Endothelial cell (in vitro differentiated cells): Measurements from ENCODE around the gene RER1. TPM values are rescaled to one million over a fixed set of nuclear protein-coding genes. Genes with fewer than 3 reads are reported as not detected.

Source experiments
- total RNA-seq: library from RNA; stranded (reverse); fragmentation: NEBNext Ultra II Directional; extraction: Animal tissue kit (Norgen Biotek cat#: 25700); gene quantifications from one replicate; pipeline ENCODE4 v1.2.1, GENCODE V29; 2021; ENCODE audit not compliant: unreplicated experiment

The RER1 gene
- total RNA-seq, 1 donor from 2014 or later: 141 TPM

Other genes with a start within 250 kb of the RER1 start
- gene FAAP20, start 197.1 kb upstream of the RER1 start, total RNA-seq: 118 TPM
- gene SKI, start 163.5 kb upstream of the RER1 start, total RNA-seq: 73.3 TPM
- gene MORN1, start 287 bp upstream of the RER1 start, total RNA-seq: 12.1 TPM
- gene PEX10, start 20.7 kb downstream of the RER1 start, total RNA-seq: 25.4 TPM
- not detected for gene PLCH2, start 84.4 kb downstream of the RER1 start, total RNA-seq
- gene PANK4, start 134.8 kb downstream of the RER1 start, total RNA-seq: 32.3 TPM
- not detected for gene HES5, start 138.4 kb downstream of the RER1 start, total RNA-seq
- gene TNFRSF14, start 164.5 kb downstream of the RER1 start, total RNA-seq: 0.26 TPM
- 35.6 TPM for gene PRXL2B, start 194.9 kb downstream of the RER1 start, total RNA-seq
- not detected for gene MMEL1, start 241.2 kb downstream of the RER1 start, total RNA-seq